ENCODE results near the gene DUSP1.

Gene DUSP1

GRCh38 chr5:172751761-172752510 is 19.1 kb downstream of the DUSP1 start:
- no peak for DNase-seq (ENCODE audit: low spot score)
- POLR2A ChIA-PET (ENCODE audit: low non-redundant PET) = no interaction called here
- CTCF ChIA-PET = interaction anchor here (0.9 to 1.3 kb wide), 4 partner anchors 9 to 45 kb away, joined by 3 to 5 read pairs (median 3); no protein-coding TSS in a partner anchor
- H3K27ac ChIP-seq = no peak overlapping the region; the same call in 1 of the 2 replicates
- TF ChIP-seq CTCF (conservative IDR thresholded peaks at IDR 0.05; ENCODE audit: low read depth) = no peak

- TF ChIP-seq CTCF (conservative IDR thresholded peaks at IDR 0.05; ENCODE audit: low read depth) = no peak
- CTCF ChIA-PET = interaction anchor here (0.6 kb wide), 1 partner anchor 20 kb away, joined by 7 read pairs; no protein-coding TSS in a partner anchor
- no peak for DNase-seq (ENCODE audit: low spot score)
- POLR2A ChIA-PET (ENCODE audit: low non-redundant PET) = no interaction called here
- H3K27ac ChIP-seq = no peak overlapping the region; the same call in 1 of the 2 replicates
Measured at GRCh38 chr5:172749881-172750633, 20.9 kb downstream of the DUSP1 start.

GRCh38 chr5:172749076-172749475 is 21.9 kb downstream of the DUSP1 start:
- CTCF ChIA-PET = interaction anchor here (0.6 kb wide), 2 partner anchors 45 to 286 kb away, joined by 3 read pairs; no protein-coding TSS in a partner anchor
- POLR2A ChIA-PET (ENCODE audit: low non-redundant PET) = no interaction called here

GRCh38 chr5:172748341-172748843 is 22.6 kb downstream of the DUSP1 start:
- H3K27ac ChIP-seq = no peak overlapping the region
- ChIA-PET POLR2A (ENCODE audit: low non-redundant PET) (no interaction called here), CTCF (no interaction called here)
- DNase-seq (ENCODE audit: low spot score) = no peak
- no peak for TF ChIP-seq CTCF (conservative IDR thresholded peaks at IDR 0.05; ENCODE audit: low read depth)

More at GRCh38 chr5:172749076-172749475, 21.9 kb downstream of the DUSP1 start:
- no peak for DNase-seq (ENCODE audit: low spot score)
- no peak overlapping the region for H3K27ac ChIP-seq
- TF ChIP-seq CTCF (conservative IDR thresholded peaks at IDR 0.05; ENCODE audit: low read depth) = no peak

GRCh38 chr5:172747471-172747870 is 23.5 kb downstream of the DUSP1 start:
- POLR2A ChIA-PET (ENCODE audit: low non-redundant PET) = no interaction called here

More at GRCh38 chr5:172747471-172747870, 23.5 kb downstream of the DUSP1 start:
- no peak overlapping the region for H3K27ac ChIP-seq
- no peak for DNase-seq (ENCODE audit: low spot score)
- CTCF ChIA-PET = interaction anchor here (0.6 to 1.4 kb wide), 3 partner anchors 31 to 488 kb away, joined by 3 to 10 read pairs (median 4); no protein-coding TSS in a partner anchor
- no peak for TF ChIP-seq CTCF (conservative IDR thresholded peaks at IDR 0.05; ENCODE audit: low read depth)

All from RWPE1 (cell line).